Endodermal cell (in vitro differentiated cells): ENCODE measurements around the gene SBF2. TPM values are rescaled to one million over a fixed set of nuclear protein-coding genes. Genes with fewer than 3 reads are reported as not detected.
"Not testable (repeated sequence)": the region's sequence is repeated elsewhere in the genome, so short reads cannot be mapped to it uniquely, and the experiment has no call there.

Source experiments
- DNase-seq: peaks from one replicate; pipeline ENCODE4 v3.0.0-alpha.2; 2017
- H3K27ac ChIP-seq: 2 replicates; pipeline ENCODE4 v1.5.1; 2013; ENCODE audit warnings: mild to moderate bottlenecking, low read depth, low read length, moderate library complexity
- H3K27me3 ChIP-seq: 2 replicates; pipeline ENCODE4 v1.6.1; 2013; ENCODE audit warnings: mild to moderate bottlenecking, low read length, moderate library complexity; ENCODE audit not compliant: insufficient read depth, control insufficient read depth, poor library complexity, severe bottlenecking
- H3K36me3 ChIP-seq: 2 replicates; pipeline ENCODE4 v1.7.0; 2013; ENCODE audit warnings: mild to moderate bottlenecking, low read length, moderate library complexity; ENCODE audit not compliant: control insufficient read depth, insufficient read depth
- H3K4me1 ChIP-seq: one replicate; pipeline ENCODE4 v1.7.0; 2013; ENCODE audit warnings: low read length; ENCODE audit not compliant: control insufficient read depth, insufficient read depth
- H3K4me3 ChIP-seq: 2 replicates; pipeline ENCODE4 v1.5.1; 2013; ENCODE audit warnings: mild to moderate bottlenecking, low read length, moderate library complexity
- H3K9ac ChIP-seq: 2 replicates; pipeline ENCODE4 v1.6.1; 2013; ENCODE audit warnings: mild to moderate bottlenecking, low read length, moderate library complexity; ENCODE audit not compliant: poor library complexity, severe bottlenecking; ENCODE audit errors: extremely low read depth
- H3K9me3 ChIP-seq: 2 replicates; pipeline ENCODE4 v1.6.1; 2013; ENCODE audit warnings: mild to moderate bottlenecking, low read length, moderate library complexity; ENCODE audit not compliant: control insufficient read depth
- H3K27ac Mint-ChIP-seq: 2 replicates; pipeline ENCODE4 v1.8.0; 2020; ENCODE audit warnings: mixed read lengths
- H3K27me3 Mint-ChIP-seq: 2 replicates; pipeline ENCODE4 v1.8.0; 2021; ENCODE audit warnings: mild to moderate bottlenecking, mixed read lengths; ENCODE audit not compliant: insufficient read depth
- H3K36me3 Mint-ChIP-seq: 2 replicates; pipeline ENCODE4 v1.8.0; 2020; ENCODE audit warnings: low read depth, mixed read lengths
- H3K4me1 Mint-ChIP-seq: 2 replicates; pipeline ENCODE4 v1.8.0; 2020; ENCODE audit warnings: mixed read lengths
- H3K4me3 Mint-ChIP-seq: 2 replicates; pipeline ENCODE4 v1.8.0; 2020; ENCODE audit warnings: mild to moderate bottlenecking, moderate library complexity, mixed read lengths
- H3K9me3 Mint-ChIP-seq: 2 replicates; pipeline ENCODE4 v1.8.0; 2020; ENCODE audit warnings: mild to moderate bottlenecking, mixed read lengths
- WGBS, 2 experiments: methylation state at CpG; one replicate each; pipeline versions ENCODE4 v1.1.5 to v1.1.7; 2013; ENCODE audit warnings: missing lambda C conversion rate in 2 of 2, mixed read lengths in 1 of 2; ENCODE audit not compliant: insufficient coverage in 1 of 2, insufficient read length in 1 of 2; 5-methylcytosine and 5-hydroxymethylcytosine counted together
- total RNA-seq, 2 donors: library from RNA; stranded (reverse); fragmentation: NEBNext Ultra II Directional in 1 of 2; extraction: Animal tissue kit (Norgen Biotek cat#: 25700) in 1 of 2; gene quantifications; 2 replicates in 1 of 2; 3 replicates in 1 of 2; pipeline ENCODE4 v1.2.1, GENCODE V29; 2021
- TF ChIP-seq, protein P1 (sequence below): fragments of 200-600 bp; sonication (generic); conservative IDR thresholded peaks from 2 replicates; pipeline ENCODE4 v1.5.0; 2021; ENCODE audit warnings: antibody characterized with exemption, mild to moderate bottlenecking

The SBF2 gene
- total RNA-seq, 2 donors from 2014 or later = 27.1 to 32.5 TPM

DNA sequence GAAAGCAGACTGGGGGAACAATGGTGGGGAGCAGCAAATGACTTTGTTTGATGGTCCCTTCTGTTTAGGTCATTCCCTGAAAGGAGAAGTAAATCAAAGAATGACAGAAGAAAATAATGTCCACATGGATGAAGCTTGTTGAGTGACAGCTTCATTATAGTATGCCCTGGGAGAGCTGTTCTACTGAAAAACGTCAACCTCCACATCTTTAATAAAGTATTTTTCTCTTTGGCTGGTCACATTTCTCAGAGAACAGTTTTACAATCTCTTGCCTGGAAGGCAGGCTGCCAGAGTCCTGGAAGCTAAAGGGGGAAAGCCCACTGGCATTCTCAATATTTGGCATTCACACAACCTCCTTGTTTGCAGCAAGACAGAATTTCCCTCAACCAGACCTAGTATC lies 342.2 kb downstream of the SBF2 start:
- TF ChIP-seq, protein P1, sequence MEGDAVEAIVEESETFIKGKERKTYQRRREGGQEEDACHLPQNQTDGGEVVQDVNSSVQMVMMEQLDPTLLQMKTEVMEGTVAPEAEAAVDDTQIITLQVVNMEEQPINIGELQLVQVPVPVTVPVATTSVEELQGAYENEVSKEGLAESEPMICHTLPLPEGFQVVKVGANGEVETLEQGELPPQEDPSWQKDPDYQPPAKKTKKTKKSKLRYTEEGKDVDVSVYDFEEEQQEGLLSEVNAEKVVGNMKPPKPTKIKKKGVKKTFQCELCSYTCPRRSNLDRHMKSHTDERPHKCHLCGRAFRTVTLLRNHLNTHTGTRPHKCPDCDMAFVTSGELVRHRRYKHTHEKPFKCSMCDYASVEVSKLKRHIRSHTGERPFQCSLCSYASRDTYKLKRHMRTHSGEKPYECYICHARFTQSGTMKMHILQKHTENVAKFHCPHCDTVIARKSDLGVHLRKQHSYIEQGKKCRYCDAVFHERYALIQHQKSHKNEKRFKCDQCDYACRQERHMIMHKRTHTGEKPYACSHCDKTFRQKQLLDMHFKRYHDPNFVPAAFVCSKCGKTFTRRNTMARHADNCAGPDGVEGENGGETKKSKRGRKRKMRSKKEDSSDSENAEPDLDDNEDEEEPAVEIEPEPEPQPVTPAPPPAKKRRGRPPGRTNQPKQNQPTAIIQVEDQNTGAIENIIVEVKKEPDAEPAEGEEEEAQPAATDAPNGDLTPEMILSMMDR = no peak
- no peaks in the 10 kb centered on the region for H3K27me3 Mint-ChIP-seq
- no peak overlapping the region for H3K9ac ChIP-seq
- H3K4me3 Mint-ChIP-seq = no peak overlapping the region
- peaks cover 2% of the 10 kb centered on the region for H3K36me3 Mint-ChIP-seq
- H3K27ac Mint-ChIP-seq = no peak overlapping the region
- peak overlapping the region; percentile 22 for H3K27ac ChIP-seq
- 77% methylated on average over 1 of the region's 1 CpG; no CpG with 5 or more reads in 1 of the 2 experiments for WGBS, 2 experiments
- H3K4me1 ChIP-seq = no peaks in the 10 kb centered on the region
- peaks cover 2% of the 10 kb centered on the region for H3K9me3 Mint-ChIP-seq
- no peaks in the 10 kb centered on the region for H3K27me3 ChIP-seq
- H3K4me3 ChIP-seq = no peak overlapping the region
- no peaks in the 10 kb centered on the region for H3K36me3 ChIP-seq
- peaks cover 7% of the 10 kb centered on the region for H3K4me1 Mint-ChIP-seq
- no peaks in the 10 kb centered on the region for H3K9me3 ChIP-seq
- no peak for DNase-seq

DNA sequence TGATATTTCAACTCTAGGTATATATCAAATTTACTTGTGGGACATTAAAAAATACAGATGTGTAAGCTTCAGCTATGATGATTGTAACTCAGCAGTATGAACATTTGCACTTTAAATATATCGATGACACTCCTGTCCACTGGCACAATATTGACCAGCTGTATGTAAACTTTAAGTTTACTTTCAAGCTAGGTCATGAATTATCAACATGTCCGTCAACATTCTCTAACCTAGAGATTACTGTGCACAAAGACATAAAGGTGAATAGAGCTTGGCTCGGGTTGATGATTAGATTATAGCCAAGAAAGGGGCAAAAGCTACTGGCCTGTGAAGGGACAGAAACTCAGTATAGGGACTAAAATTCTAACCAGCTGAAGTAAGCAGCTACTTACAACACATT lies 343.6 kb downstream of the SBF2 start:
- no peak overlapping the region for H3K27ac Mint-ChIP-seq
- Histone ChIP-seq H3K27me3 (no peaks in the 10 kb centered on the region), H3K9ac (no peak overlapping the region), H3K4me3 (no peak overlapping the region), H3K4me1 (no peaks in the 10 kb centered on the region), H3K9me3 (no peaks in the 10 kb centered on the region), H3K36me3 (no peaks in the 10 kb centered on the region), H3K27ac (no peak overlapping the region)
- whole genome bisulfite sequencing, 2 experiments = 92 to 95% methylated on average over 2 to 3 of the region's 3 CpGs
- no peaks in the 10 kb centered on the region for H3K27me3 Mint-ChIP-seq
- peaks cover 7% of the 10 kb centered on the region for H3K4me1 Mint-ChIP-seq
- H3K9me3 Mint-ChIP-seq = peaks cover 10% of the 10 kb centered on the region
- H3K36me3 Mint-ChIP-seq = peaks cover 10% of the 10 kb centered on the region
- H3K4me3 Mint-ChIP-seq = no peak overlapping the region
- TF ChIP-seq, protein P1 = no peak
- no peak for DNase-seq

DNA sequence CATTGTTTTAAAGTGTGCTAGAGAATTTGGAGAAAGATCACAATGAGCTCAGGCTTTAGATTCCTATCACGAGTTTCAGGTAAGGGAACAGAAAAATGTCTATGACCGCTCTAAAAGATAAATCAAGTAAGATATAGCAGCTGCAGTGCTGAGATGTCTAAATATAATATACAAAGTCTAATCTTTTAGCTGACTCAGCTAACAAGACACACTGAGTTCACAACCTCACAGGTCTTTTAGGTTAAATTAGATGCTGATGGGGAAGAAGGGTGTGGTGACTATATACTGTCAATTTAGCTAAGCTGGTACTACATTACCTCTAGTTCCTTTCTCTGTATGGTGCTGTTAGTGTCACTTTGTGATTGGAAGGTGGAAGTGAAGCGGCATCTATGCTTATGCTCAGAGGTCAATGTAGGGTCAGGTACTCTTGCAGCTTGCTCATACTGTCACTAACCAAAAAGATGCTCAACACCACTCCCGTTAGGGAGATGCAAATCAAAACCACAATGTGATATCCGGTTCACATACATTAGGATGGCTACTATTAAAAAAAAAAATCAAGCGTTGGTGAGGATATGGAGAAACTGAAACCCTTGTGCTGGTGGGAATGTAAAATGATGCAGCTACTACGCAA lies 346.7 kb downstream of the SBF2 start:
- Mint-ChIP-seq H3K27me3 (no peaks in the 10 kb centered on the region), H3K4me3 (no peak overlapping the region), H3K9me3 (peaks cover 15% of the 10 kb centered on the region), H3K4me1 (peaks cover 4% of the 10 kb centered on the region), H3K36me3 (peaks cover 9% of the 10 kb centered on the region), H3K27ac (no peak overlapping the region)
- Histone ChIP-seq H3K9me3 (no peaks in the 10 kb centered on the region), H3K4me3 (no peak overlapping the region), H3K9ac (no peak overlapping the region), H3K4me1 (no peaks in the 10 kb centered on the region), H3K27ac (no peak overlapping the region), H3K36me3 (no peaks in the 10 kb centered on the region), H3K27me3 (no peaks in the 10 kb centered on the region)
- WGBS, 2 experiments = 93 to 100% methylated on average over 1 to 7 of the region's 7 CpGs
- TF ChIP-seq, protein P1 = no peak
- no peak for DNase-seq

DNA sequence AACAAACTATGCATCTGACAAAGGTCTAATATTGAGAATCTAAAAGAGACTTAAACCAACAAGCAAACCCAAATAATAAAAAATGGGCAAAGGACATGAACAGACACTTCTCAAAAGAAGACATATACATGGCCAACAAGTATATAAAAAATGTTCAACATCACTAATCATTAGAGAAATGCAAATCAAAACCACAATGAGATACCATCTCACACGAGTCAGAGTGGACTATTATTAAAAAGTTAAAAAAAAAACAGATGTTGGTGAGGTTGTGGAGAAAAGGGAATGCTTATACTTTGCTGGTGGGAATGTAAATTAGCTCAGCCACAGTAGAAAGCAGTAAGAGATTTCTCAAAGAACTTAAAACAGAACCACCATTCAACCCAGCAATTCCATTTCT lies 348.3 kb downstream of the SBF2 start:
- not testable (repeated sequence) for H3K27ac Mint-ChIP-seq, H3K9ac ChIP-seq, H3K36me3 Mint-ChIP-seq, H3K27me3 ChIP-seq, H3K4me3 ChIP-seq, H3K36me3 ChIP-seq, DNase-seq, H3K4me1 ChIP-seq, H3K4me1 Mint-ChIP-seq, H3K4me3 Mint-ChIP-seq, H3K9me3 ChIP-seq, H3K27me3 Mint-ChIP-seq, H3K27ac ChIP-seq
- peaks cover 15% of the 10 kb centered on the region for H3K9me3 Mint-ChIP-seq
- 100% methylated on average over 1 of the region's 1 CpG; no CpG with 5 or more reads in 1 of the 2 experiments for WGBS, 2 experiments
